Measurements from ENCODE around the gene CCDC91. TPM values are rescaled to one million over a fixed set of nuclear protein-coding genes. Genes with fewer than 3 reads are reported as not detected.
A peak's percentile ranks its signal among the peaks of the same experiment; 100 is the strongest.
"Not testable (repeated sequence)": the region's sequence is repeated elsewhere in the genome, so short reads cannot be mapped to it uniquely, and the experiment has no call there.

Gene CCDC91
- total RNA-seq, 1 donor from 2014 or later, result 12.3 TPM

DNA sequence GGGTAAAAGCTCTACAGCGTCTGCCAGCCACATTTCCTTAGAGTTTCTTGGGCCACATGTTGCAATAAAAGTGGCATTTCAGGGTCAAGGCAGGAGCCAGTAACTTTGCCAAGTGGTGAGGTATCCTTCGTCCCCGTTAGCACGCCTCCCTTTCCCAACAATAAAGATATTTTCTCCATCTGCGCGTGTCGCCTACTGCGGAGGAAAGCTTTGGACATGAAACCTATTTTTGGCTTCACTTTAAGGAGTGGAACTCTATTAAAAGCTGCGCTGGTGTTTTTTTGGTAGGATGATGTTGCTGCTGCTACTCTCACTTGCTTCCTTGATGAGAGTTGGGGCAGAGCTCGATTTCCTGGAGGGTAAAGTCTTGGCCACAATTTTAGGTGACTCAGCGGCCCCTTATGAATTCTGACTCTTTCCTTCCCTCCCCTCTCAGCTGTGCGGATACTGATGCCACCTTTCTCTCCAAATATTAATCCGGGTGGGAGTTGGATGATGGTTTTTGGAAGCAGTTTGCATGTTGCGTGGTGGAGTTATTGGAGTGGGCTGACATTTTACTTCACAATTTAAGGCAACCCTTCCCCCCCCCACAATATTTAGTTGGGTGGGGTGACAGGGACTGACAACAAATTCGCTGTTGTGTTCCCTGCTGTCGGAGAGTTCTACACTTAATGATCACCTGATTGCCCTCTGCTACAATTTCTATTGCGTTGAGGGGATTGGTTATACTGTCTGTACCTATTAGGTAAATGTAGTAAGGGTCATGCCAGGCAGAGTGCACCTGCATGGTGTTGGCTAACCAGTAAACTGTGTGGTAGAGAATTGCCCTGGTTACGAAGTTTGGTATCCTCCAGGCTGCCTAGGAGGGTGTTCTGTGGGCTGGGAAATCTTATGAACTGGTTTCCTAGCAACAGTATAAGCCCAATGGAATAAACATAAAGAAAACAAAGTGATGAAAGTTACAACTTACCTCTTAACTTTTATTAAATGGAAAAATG, 1.1 kb downstream of the CCDC91 start:
- Mint-ChIP-seq H3K27ac (ENCODE audit: unreplicated experiment) (peak overlapping the region; percentile 88), H3K4me3 (ENCODE audit: unreplicated experiment) (peak overlapping the region; percentile 92), H3K27me3 (ENCODE audit: unreplicated experiment) (peaks cover 5% of the 10 kb centered on the region), H3K9me3 (ENCODE audit: unreplicated experiment) (no peaks in the 10 kb centered on the region), H3K36me3 (ENCODE audit: low read depth, unreplicated experiment) (peaks cover 12% of the 10 kb centered on the region), H3K4me1 (ENCODE audit: unreplicated experiment) (peaks cover 13% of the 10 kb centered on the region)
- DNase-seq (ENCODE audit: low spot score), result no peak
- no peak for TF ChIP-seq CTCF (IDR thresholded peaks at IDR 0.05; ENCODE audit: unreplicated experiment)

- TF ChIP-seq CTCF (IDR thresholded peaks at IDR 0.05; ENCODE audit: unreplicated experiment), result no peak
- H3K36me3 Mint-ChIP-seq (ENCODE audit: low read depth, unreplicated experiment), result peaks cover 12% of the 10 kb centered on the region
- peak overlapping the region; percentile 60 for H3K4me3 Mint-ChIP-seq (ENCODE audit: unreplicated experiment)
- no peak for DNase-seq (ENCODE audit: low spot score)
- H3K4me1 Mint-ChIP-seq (ENCODE audit: unreplicated experiment), result peaks cover 13% of the 10 kb centered on the region
- H3K9me3 Mint-ChIP-seq (ENCODE audit: unreplicated experiment), result no peaks in the 10 kb centered on the region
- H3K27ac Mint-ChIP-seq (ENCODE audit: unreplicated experiment), result no peak overlapping the region
- H3K27me3 Mint-ChIP-seq (ENCODE audit: unreplicated experiment), result peaks cover 5% of the 10 kb centered on the region
Observed at GRCh38 chr12:28192125-28192524, 1.9 kb downstream of the CCDC91 start.

- peaks cover 13% of the 10 kb centered on the region for H3K4me1 Mint-ChIP-seq (ENCODE audit: unreplicated experiment)
- not testable (repeated sequence) for DNase-seq (ENCODE audit: low spot score); H3K4me3 Mint-ChIP-seq (ENCODE audit: unreplicated experiment); H3K27ac Mint-ChIP-seq (ENCODE audit: unreplicated experiment); H3K27me3 Mint-ChIP-seq (ENCODE audit: unreplicated experiment); H3K9me3 Mint-ChIP-seq (ENCODE audit: unreplicated experiment)
- peaks cover 13% of the 10 kb centered on the region for H3K36me3 Mint-ChIP-seq (ENCODE audit: low read depth, unreplicated experiment)
Observed at GRCh38 chr12:28194621-28195020, 4.4 kb downstream of the CCDC91 start.

DNA sequence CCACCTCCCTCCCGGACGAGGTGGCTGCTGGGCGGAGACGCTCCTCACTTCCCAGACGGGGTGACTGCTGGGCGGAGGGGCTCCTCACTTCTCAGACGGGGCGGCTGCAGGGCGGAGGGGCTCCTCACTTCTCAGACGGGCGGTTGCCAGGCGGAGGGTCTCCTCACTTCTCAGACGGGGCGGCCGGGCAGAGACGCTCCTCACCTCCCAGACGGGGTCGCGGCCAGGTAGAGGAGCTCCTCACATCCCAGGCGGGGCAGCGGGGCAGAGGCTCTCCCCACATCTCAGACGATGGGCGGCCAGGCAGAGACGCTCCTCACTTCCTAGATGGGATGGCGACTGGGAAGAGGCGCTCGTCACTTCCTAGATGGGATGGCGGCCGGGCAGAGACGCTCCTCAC, 10.9 kb downstream of the CCDC91 start:
- H3K27me3 Mint-ChIP-seq (ENCODE audit: unreplicated experiment); H3K9me3 Mint-ChIP-seq (ENCODE audit: unreplicated experiment): not testable (repeated sequence)

GRCh38 chr12:28202374-28203130, 12.3 kb downstream of the CCDC91 start:
- Mint-ChIP-seq H3K27ac (ENCODE audit: unreplicated experiment) (no peak overlapping the region), H3K4me1 (ENCODE audit: unreplicated experiment) (no peaks in the 10 kb centered on the region), H3K36me3 (ENCODE audit: low read depth, unreplicated experiment) (peaks cover 12% of the 10 kb centered on the region), H3K27me3 (ENCODE audit: unreplicated experiment) (no peaks in the 10 kb centered on the region), H3K4me3 (ENCODE audit: unreplicated experiment) (no peak overlapping the region), H3K9me3 (ENCODE audit: unreplicated experiment) (no peaks in the 10 kb centered on the region)
- DNase-seq (ENCODE audit: low spot score), result no peak
- TF ChIP-seq CTCF (IDR thresholded peaks at IDR 0.05; ENCODE audit: unreplicated experiment), result no peak

More for the DNA sequence above, 10.9 kb downstream of the CCDC91 start:
- not testable (repeated sequence) for H3K4me3 Mint-ChIP-seq (ENCODE audit: unreplicated experiment); H3K4me1 Mint-ChIP-seq (ENCODE audit: unreplicated experiment); H3K27ac Mint-ChIP-seq (ENCODE audit: unreplicated experiment); DNase-seq (ENCODE audit: low spot score)
- peaks cover 12% of the 10 kb centered on the region for H3K36me3 Mint-ChIP-seq (ENCODE audit: low read depth, unreplicated experiment)

Measured in endothelial cell (in vitro differentiated cells).